Cortex of kidney (tissue), 1 donor: ENCODE data around the gene PSKH1.
"Not testable (repeated sequence)": the region's sequence is repeated elsewhere in the genome, so short reads cannot be mapped to it uniquely, and the experiment has no call there.

ENCODE experiments used
- DNase-seq: peaks from one replicate; lab custom pipeline; 2025; lab: John Stamatoyannopoulos, UW

Gene PSKH1

GRCh38 chr16:67892899-67893742 is at the start of gene PSKH1:
Gene PSKH1 (plus strand): TSS chr16:67893254. CDS start chr16:67908750, 15,496 bp downstream.
- peak; percentile 47 for DNase-seq

GRCh38 chr16:67843343-67843765 is 49.7 kb upstream of the PSKH1 start:
- DNase-seq: no peak

GRCh38 chr16:67844497-67844896 is 48.6 kb upstream of the PSKH1 start:
- no peak for DNase-seq

GRCh38 chr16:67845291-67846062 is 47.6 kb upstream of the PSKH1 start:
- DNase-seq: no peak

- no peak for DNase-seq
Observed at GRCh38 chr16:67846063-67846319, 47.1 kb upstream of the PSKH1 start.

GRCh38 chr16:67846320-67847063 is 46.6 kb upstream of the PSKH1 start, which contains the start of gene NUTF2:
Gene NUTF2 (plus strand): TSS chr16:67846933. CDS start chr16:67865131, 18,198 bp downstream.
- DNase-seq: peak; percentile 66

GRCh38 chr16:67847064-67847861 is 45.8 kb upstream of the PSKH1 start, which contains the start of gene CENPT:
Gene CENPT (minus strand): TSS chr16:67847693. CDS start chr16:67833859, 13,834 bp downstream.
- DNase-seq: no peak

GRCh38 chr16:67848118-67848517 is 44.9 kb upstream of the PSKH1 start:
- no peak for DNase-seq

- DNase-seq: no peak
Observed at GRCh38 chr16:67853670-67854069, 39.4 kb upstream of the PSKH1 start.

GRCh38 chr16:67855789-67856188 is 37.3 kb upstream of the PSKH1 start:
- no peak for DNase-seq

- no peak for DNase-seq
Observed at GRCh38 chr16:67856927-67857546, 36.0 kb upstream of the PSKH1 start.

- DNase-seq: no peak
Observed at GRCh38 chr16:67857547-67858233, 35.4 kb upstream of the PSKH1 start.

- DNase-seq: no peak
Observed at GRCh38 chr16:67858500-67858899, 34.6 kb upstream of the PSKH1 start.

- no peak for DNase-seq
Observed at GRCh38 chr16:67860589-67861398, 32.3 kb upstream of the PSKH1 start.

GRCh38 chr16:67861877-67862276 is 31.2 kb upstream of the PSKH1 start:
- DNase-seq: no peak

- no peak for DNase-seq
Observed at GRCh38 chr16:67862623-67863583, 30.2 kb upstream of the PSKH1 start.

- not testable (repeated sequence) for DNase-seq
Observed at GRCh38 chr16:67864044-67864443, 29.0 kb upstream of the PSKH1 start.

GRCh38 chr16:67864594-67864993 is 28.5 kb upstream of the PSKH1 start:
- no peak for DNase-seq
